ENCODE measurements around the gene DEFB131A.
"Not testable (repeated sequence)": the region's sequence is repeated elsewhere in the genome, so short reads cannot be mapped to it uniquely, and the experiment has no call there.

- TF ChIP-seq, protein P1, sequence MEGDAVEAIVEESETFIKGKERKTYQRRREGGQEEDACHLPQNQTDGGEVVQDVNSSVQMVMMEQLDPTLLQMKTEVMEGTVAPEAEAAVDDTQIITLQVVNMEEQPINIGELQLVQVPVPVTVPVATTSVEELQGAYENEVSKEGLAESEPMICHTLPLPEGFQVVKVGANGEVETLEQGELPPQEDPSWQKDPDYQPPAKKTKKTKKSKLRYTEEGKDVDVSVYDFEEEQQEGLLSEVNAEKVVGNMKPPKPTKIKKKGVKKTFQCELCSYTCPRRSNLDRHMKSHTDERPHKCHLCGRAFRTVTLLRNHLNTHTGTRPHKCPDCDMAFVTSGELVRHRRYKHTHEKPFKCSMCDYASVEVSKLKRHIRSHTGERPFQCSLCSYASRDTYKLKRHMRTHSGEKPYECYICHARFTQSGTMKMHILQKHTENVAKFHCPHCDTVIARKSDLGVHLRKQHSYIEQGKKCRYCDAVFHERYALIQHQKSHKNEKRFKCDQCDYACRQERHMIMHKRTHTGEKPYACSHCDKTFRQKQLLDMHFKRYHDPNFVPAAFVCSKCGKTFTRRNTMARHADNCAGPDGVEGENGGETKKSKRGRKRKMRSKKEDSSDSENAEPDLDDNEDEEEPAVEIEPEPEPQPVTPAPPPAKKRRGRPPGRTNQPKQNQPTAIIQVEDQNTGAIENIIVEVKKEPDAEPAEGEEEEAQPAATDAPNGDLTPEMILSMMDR (IDR thresholded peaks at IDR 0.05), result not testable (repeated sequence)
- not testable (repeated sequence) for TF ChIP-seq EZH2 (IDR thresholded peaks at IDR 0.05)
Measured at GRCh38 chr4:9425916-9426315, 18.3 kb upstream of the DEFB131A start.
